Activated CD4-positive, alpha-beta T cell treated with anti-CD3 and anti-CD28 coated beads, Interleukin-2, amount 50 U/mL, for 48 hours (primary cell): ENCODE data around the gene AMOT.

ENCODE experiments used
- DNase-seq, 2 experiments: peaks; one replicate each; pipeline ENCODE4 v3.0.0-alpha.2; 2020

The AMOT gene

DNA sequence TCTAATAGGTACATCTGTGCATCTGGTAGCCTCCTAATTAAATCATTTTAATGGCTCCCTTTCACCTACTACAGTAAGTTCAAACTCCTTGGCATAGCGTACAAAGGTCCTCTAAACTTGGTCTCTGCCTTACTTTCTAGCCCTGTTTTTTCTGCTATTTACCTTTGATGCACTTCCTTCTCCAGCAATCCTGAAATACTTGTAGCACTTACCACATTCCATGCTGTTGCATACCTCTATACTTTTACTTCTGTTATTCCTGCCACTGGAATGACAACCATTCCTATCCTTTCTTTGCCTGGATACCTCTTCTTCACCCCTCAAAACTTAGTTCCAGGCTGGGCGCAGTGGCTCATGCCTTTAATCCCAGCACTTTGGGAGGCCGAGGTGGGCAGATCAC, 104.3 kb downstream of the AMOT start:
- no peak for DNase-seq

DNA sequence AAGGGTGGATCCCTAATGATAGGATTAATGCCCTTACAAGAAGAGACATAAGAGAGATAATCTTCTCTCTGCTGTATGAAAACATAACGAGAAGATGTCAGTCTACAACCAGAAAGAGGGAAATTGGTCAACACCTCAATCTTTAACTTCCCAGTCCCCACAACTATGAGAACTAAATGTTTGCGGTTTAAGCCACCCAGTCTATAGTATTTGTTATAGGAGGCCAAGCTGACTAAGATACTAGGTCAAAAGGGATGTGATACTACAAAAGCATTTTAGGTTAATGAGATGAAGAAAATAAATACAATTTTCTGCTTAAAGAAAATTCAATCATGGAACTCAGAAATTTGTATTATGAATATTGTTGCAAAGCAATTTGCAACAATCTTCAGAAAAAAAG, 105.5 kb downstream of the AMOT start:
- no peak for DNase-seq

DNA sequence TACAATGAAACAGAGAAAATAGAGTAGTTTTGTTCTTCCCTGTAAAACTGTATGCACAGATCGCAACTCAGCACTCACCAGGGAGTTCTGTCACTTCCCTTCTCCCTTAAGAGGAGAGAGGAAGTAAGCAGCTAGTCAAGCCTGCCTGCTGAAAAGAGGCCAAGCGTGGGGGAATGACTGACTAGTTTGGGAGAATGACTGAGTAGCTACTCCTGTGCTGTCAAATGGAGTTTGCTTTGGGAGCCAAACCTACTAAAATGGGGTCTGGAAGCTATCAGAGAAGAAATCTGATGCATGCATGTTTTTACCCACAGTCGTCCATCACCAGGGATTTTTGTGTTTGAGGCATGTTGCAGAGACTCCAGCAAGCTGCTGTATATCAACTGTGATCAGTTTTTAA, 106.3 kb downstream of the AMOT start:
- no peak for DNase-seq

DNA sequence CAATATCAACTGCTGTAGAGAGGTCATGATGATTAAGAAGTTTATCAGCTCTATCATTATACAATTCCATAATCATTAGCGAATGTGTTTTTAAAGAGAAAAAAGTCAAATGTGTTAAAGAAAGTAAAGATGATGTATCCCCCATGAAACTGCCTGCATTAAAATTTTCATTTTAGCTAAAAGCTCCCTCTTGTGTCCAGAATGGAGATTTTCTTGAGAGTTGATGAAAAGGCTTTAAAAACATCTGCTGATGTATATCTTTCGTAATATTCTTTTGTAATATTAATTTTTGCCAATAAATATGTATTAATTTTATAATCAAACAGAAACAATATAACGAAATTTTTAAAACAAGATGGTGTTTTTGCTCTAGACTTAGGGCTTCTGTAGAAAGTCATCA, 108.8 kb downstream of the AMOT start:
- no peak for DNase-seq
